Ectodermal cell (in vitro differentiated cells): Measurements from ENCODE around the gene HMCN2.
"Not testable (repeated sequence)": the region's sequence is repeated elsewhere in the genome, so short reads cannot be mapped to it uniquely, and the experiment has no call there.

Experiments used
- H3K27ac ChIP-seq: 2 replicates; pipeline ENCODE4 v1.7.0; 2013; ENCODE audit warnings: mild to moderate bottlenecking, low read depth, low read length; ENCODE audit not compliant: insufficient read depth, poor library complexity, severe bottlenecking
- H3K27me3 ChIP-seq: 2 replicates; pipeline ENCODE4 v1.7.0; 2013; ENCODE audit warnings: mild to moderate bottlenecking, low read length; ENCODE audit not compliant: insufficient read depth, control insufficient read depth, poor library complexity, severe bottlenecking
- H3K36me3 ChIP-seq: one replicate; pipeline ENCODE4 v1.7.0; 2013; ENCODE audit warnings: low read length; ENCODE audit not compliant: control insufficient read depth, insufficient read depth
- H3K4me1 ChIP-seq: one replicate; pipeline ENCODE4 v1.7.0; 2013; ENCODE audit warnings: low read length; ENCODE audit not compliant: control insufficient read depth, insufficient read depth
- H3K4me3 ChIP-seq: 2 replicates; pipeline ENCODE4 v1.7.0; 2013; ENCODE audit warnings: low read depth, low read length, control low read depth; ENCODE audit not compliant: insufficient read depth
- H3K9me3 ChIP-seq: 2 replicates; pipeline ENCODE4 v1.7.0; 2013; ENCODE audit warnings: mild to moderate bottlenecking, low read length, moderate library complexity; ENCODE audit not compliant: control insufficient read depth
- WGBS, 2 experiments: methylation state at CpG; one replicate each; pipeline ENCODE4 v1.1.7; 2013; ENCODE audit warnings: missing lambda C conversion rate in 2 of 2; 5-methylcytosine and 5-hydroxymethylcytosine counted together

Gene HMCN2

GRCh38 chr9:130254747-130255630 is 10.6 kb upstream of the HMCN2 start:
- Histone ChIP-seq H3K4me1 (no peaks in the 10 kb centered on the region), H3K9me3 (no peaks in the 10 kb centered on the region), H3K27me3 (no peaks in the 10 kb centered on the region), H3K27ac (no peak overlapping the region), H3K4me3 (no peak overlapping the region), H3K36me3 (no peaks in the 10 kb centered on the region)
- 90% methylated on average over 23 of the region's 23 CpGs for WGBS, 2 experiments

- H3K9me3 ChIP-seq = no peaks in the 10 kb centered on the region
- no peaks in the 10 kb centered on the region for H3K27me3 ChIP-seq
- no peaks in the 10 kb centered on the region for H3K4me1 ChIP-seq
- H3K27ac ChIP-seq = no peak overlapping the region
- no peak overlapping the region for H3K4me3 ChIP-seq
- H3K36me3 ChIP-seq = no peaks in the 10 kb centered on the region
- 92 to 93% methylated on average over 5 of the region's 5 CpGs for WGBS, 2 experiments
These were observed 9.9 kb upstream of the HMCN2 start for GRCh38 chr9:130255631-130256134.

- H3K36me3 ChIP-seq = no peaks in the 10 kb centered on the region
- 87 to 92% methylated on average over 2 of the region's 2 CpGs for WGBS, 2 experiments
- H3K27ac ChIP-seq = no peak overlapping the region
- H3K4me3 ChIP-seq = no peak overlapping the region
- H3K4me1 ChIP-seq = no peaks in the 10 kb centered on the region
- no peaks in the 10 kb centered on the region for H3K9me3 ChIP-seq
- H3K27me3 ChIP-seq = no peaks in the 10 kb centered on the region
These were observed 8.9 kb upstream of the HMCN2 start for GRCh38 chr9:130256644-130257043.

- H3K36me3 ChIP-seq, H3K27me3 ChIP-seq, H3K27ac ChIP-seq, H3K4me3 ChIP-seq, H3K9me3 ChIP-seq, H3K4me1 ChIP-seq: not testable (repeated sequence)
- 94 to 96% methylated on average over 7 of the region's 7 CpGs for WGBS, 2 experiments
These were observed 7.4 kb upstream of the HMCN2 start for GRCh38 chr9:130258137-130258536.

GRCh38 chr9:130259044-130259443 is 6.5 kb upstream of the HMCN2 start:
- peaks cover 6% of the 10 kb centered on the region for H3K27me3 ChIP-seq
- 41 to 65% methylated on average over 4 of the region's 4 CpGs for WGBS, 2 experiments
- H3K4me1 ChIP-seq = no peaks in the 10 kb centered on the region
- no peak overlapping the region for H3K27ac ChIP-seq
- no peaks in the 10 kb centered on the region for H3K36me3 ChIP-seq
- no peaks in the 10 kb centered on the region for H3K9me3 ChIP-seq
- H3K4me3 ChIP-seq = no peak overlapping the region

- Histone ChIP-seq H3K4me3 (no peak overlapping the region), H3K27me3 (peaks cover 27% of the 10 kb centered on the region), H3K36me3 (no peaks in the 10 kb centered on the region), H3K9me3 (no peaks in the 10 kb centered on the region), H3K4me1 (peaks cover 3% of the 10 kb centered on the region), H3K27ac (no peak overlapping the region)
- 92 to 93% methylated on average over 16 of the region's 16 CpGs for WGBS, 2 experiments
These were observed 4.5 kb upstream of the HMCN2 start for GRCh38 chr9:130260816-130261765.

- Histone ChIP-seq H3K4me1 (peaks cover 10% of the 10 kb centered on the region), H3K36me3 (no peaks in the 10 kb centered on the region), H3K4me3 (no peak overlapping the region), H3K27ac (no peak overlapping the region), H3K9me3 (no peaks in the 10 kb centered on the region), H3K27me3 (peaks cover 38% of the 10 kb centered on the region)
- 93 to 94% methylated on average over 17 of the region's 17 CpGs for WGBS, 2 experiments
These were observed 3.4 kb upstream of the HMCN2 start for GRCh38 chr9:130262061-130262745.

GRCh38 chr9:130262771-130263170 is 2.8 kb upstream of the HMCN2 start:
- no peaks in the 10 kb centered on the region for H3K9me3 ChIP-seq
- peaks cover 10% of the 10 kb centered on the region for H3K4me1 ChIP-seq
- H3K4me3 ChIP-seq = no peak overlapping the region
- WGBS, 2 experiments = 91 to 94% methylated on average over 7 of the region's 7 CpGs
- H3K27ac ChIP-seq = no peak overlapping the region
- peaks cover 44% of the 10 kb centered on the region for H3K27me3 ChIP-seq
- no peaks in the 10 kb centered on the region for H3K36me3 ChIP-seq

- no peaks in the 10 kb centered on the region for H3K9me3 ChIP-seq
- peaks cover 15% of the 10 kb centered on the region for H3K4me1 ChIP-seq
- H3K27ac ChIP-seq = no peak overlapping the region
- no peak overlapping the region for H3K4me3 ChIP-seq
- H3K36me3 ChIP-seq = no peaks in the 10 kb centered on the region
- 78 to 81% methylated on average over 10 of the region's 10 CpGs for WGBS, 2 experiments
- H3K27me3 ChIP-seq = peaks cover 53% of the 10 kb centered on the region
These were observed 1.8 kb upstream of the HMCN2 start for GRCh38 chr9:130263601-130264413.
